Endothelial cell (in vitro differentiated cells): ENCODE data around the gene PHACTR4. TPM values are rescaled to one million over a fixed set of nuclear protein-coding genes. Genes with fewer than 3 reads are reported as not detected.

ENCODE experiments used
- DNase-seq: peaks from one replicate; pipeline ENCODE4 v3.0.0; 2021; ENCODE audit warnings: low spot score
- H3K27ac Mint-ChIP-seq: one replicate; pipeline ENCODE4 v1.8.0; 2021; ENCODE audit warnings: mixed read lengths, inconsistent platforms; ENCODE audit not compliant: unreplicated experiment
- H3K27me3 Mint-ChIP-seq: one replicate; pipeline ENCODE4 v1.8.0; 2021; ENCODE audit warnings: mild to moderate bottlenecking, moderate library complexity, mixed read lengths, inconsistent platforms; ENCODE audit not compliant: unreplicated experiment
- H3K36me3 Mint-ChIP-seq: one replicate; pipeline ENCODE4 v1.8.0; 2021; ENCODE audit warnings: mild to moderate bottlenecking, low read depth, mixed read lengths, inconsistent platforms; ENCODE audit not compliant: unreplicated experiment
- H3K4me1 Mint-ChIP-seq: one replicate; pipeline ENCODE4 v1.8.0; 2021; ENCODE audit warnings: mild to moderate bottlenecking, mixed read lengths, inconsistent platforms; ENCODE audit not compliant: unreplicated experiment
- H3K4me3 Mint-ChIP-seq: one replicate; pipeline ENCODE4 v1.8.0; 2021; ENCODE audit warnings: mild to moderate bottlenecking, mixed read lengths, inconsistent platforms; ENCODE audit not compliant: unreplicated experiment
- H3K9me3 Mint-ChIP-seq: one replicate; pipeline ENCODE4 v1.8.0; 2021; ENCODE audit warnings: mixed read lengths, inconsistent platforms; ENCODE audit not compliant: unreplicated experiment
- CTCF ChIP-seq: fragments of 200-600 bp; sonication (generic); IDR thresholded peaks from one replicate; pipeline ENCODE4 v1.5.0; 2021; ENCODE audit warnings: antibody characterized with exemption; ENCODE audit not compliant: unreplicated experiment
- total RNA-seq: library from RNA; stranded (reverse); fragmentation: NEBNext Ultra II Directional; extraction: Animal tissue kit (Norgen Biotek cat#: 25700); gene quantifications from one replicate; pipeline ENCODE4 v1.2.1, GENCODE V29; 2021; ENCODE audit not compliant: unreplicated experiment

Gene PHACTR4
- total RNA-seq, 1 donor from 2014 or later, result 56.6 TPM

GRCh38 chr1:28526886-28527285 is 157.3 kb downstream of the PHACTR4 start:
- DNase-seq, result no peak
- peaks cover 5% of the 10 kb centered on the region for H3K27me3 Mint-ChIP-seq
- H3K27ac Mint-ChIP-seq, result no peak overlapping the region
- H3K36me3 Mint-ChIP-seq, result peaks cover 6% of the 10 kb centered on the region
- no peak overlapping the region for H3K4me3 Mint-ChIP-seq
- peaks cover 8% of the 10 kb centered on the region for H3K4me1 Mint-ChIP-seq
- no peak for TF ChIP-seq CTCF
- no peaks in the 10 kb centered on the region for H3K9me3 Mint-ChIP-seq

- TF ChIP-seq CTCF, result no peak
- H3K4me3 Mint-ChIP-seq, result no peak overlapping the region
- peaks cover 8% of the 10 kb centered on the region for H3K36me3 Mint-ChIP-seq
- no peaks in the 10 kb centered on the region for H3K4me1 Mint-ChIP-seq
- H3K9me3 Mint-ChIP-seq, result no peaks in the 10 kb centered on the region
- no peak overlapping the region for H3K27ac Mint-ChIP-seq
- no peak for DNase-seq
- H3K27me3 Mint-ChIP-seq, result peaks cover 2% of the 10 kb centered on the region
Measured at GRCh38 chr1:28530456-28530855, 160.9 kb downstream of the PHACTR4 start.

GRCh38 chr1:28534671-28535070 is 165.1 kb downstream of the PHACTR4 start:
- no peak for TF ChIP-seq CTCF
- Mint-ChIP-seq H3K4me1 (peaks cover 16% of the 10 kb centered on the region), H3K27ac (no peak overlapping the region), H3K9me3 (no peaks in the 10 kb centered on the region), H3K27me3 (peaks cover 3% of the 10 kb centered on the region), H3K4me3 (no peak overlapping the region), H3K36me3 (peaks cover 13% of the 10 kb centered on the region)
- no peak for DNase-seq

- Mint-ChIP-seq H3K27ac (no peak overlapping the region), H3K4me1 (peaks cover 16% of the 10 kb centered on the region), H3K4me3 (no peak overlapping the region)
Measured at GRCh38 chr1:28535180-28535579, 165.6 kb downstream of the PHACTR4 start.

More at GRCh38 chr1:28535180-28535579, 165.6 kb downstream of the PHACTR4 start:
- no peak for DNase-seq
- Mint-ChIP-seq H3K9me3 (no peaks in the 10 kb centered on the region), H3K27me3 (peaks cover 3% of the 10 kb centered on the region), H3K36me3 (peaks cover 13% of the 10 kb centered on the region)
- no peak for TF ChIP-seq CTCF
